Measurements from ENCODE around the gene ARMH1.

DNA sequence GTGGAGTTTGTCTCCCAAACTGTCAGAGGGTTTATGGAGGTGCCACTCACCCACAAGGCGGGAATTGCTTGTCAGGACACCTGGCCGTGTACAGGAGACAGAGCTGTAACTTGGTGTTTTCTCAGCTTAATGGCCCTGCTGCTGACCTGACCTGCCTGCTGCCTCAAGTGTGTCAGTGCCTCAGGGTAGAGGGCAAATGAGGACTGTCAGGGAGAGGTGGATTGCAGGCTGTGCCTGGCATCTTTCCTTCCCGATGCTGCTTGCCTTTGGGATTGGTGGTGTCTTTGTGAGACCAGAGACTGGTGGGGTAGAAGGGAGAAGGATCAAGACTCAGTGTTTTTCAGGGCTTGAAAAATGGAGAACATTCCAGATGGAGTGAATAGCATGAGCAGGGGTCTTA lies 31.6 kb upstream of the ARMH1 start:
- TF ChIP-seq POLR2AphosphoS5 (IDR thresholded peaks at IDR 0.05) (no peak), POLR2A (IDR thresholded peaks at IDR 0.05) (no peak), CTCF (IDR thresholded peaks at IDR 0.05 in 8 of 11, conservative IDR thresholded peaks at IDR 0.05 in 3 of 11) (no peak)

All from spleen (tissue), 7 donors.